ENCODE data around the gene FSCN2. TPM values are rescaled to one million over a fixed set of nuclear protein-coding genes. Genes with fewer than 3 reads are reported as not detected.
"Not testable (repeated sequence)": the region's sequence is repeated elsewhere in the genome, so short reads cannot be mapped to it uniquely, and the experiment has no call there.

The FSCN2 gene

GRCh38 chr17:81582749-81583148, 54.6 kb downstream of the FSCN2 start:
- Histone ChIP-seq H3K4me2 (ENCODE audit: low read length) (no peak overlapping the region), H3K23ac (ENCODE audit: low read length) (no peak overlapping the region), H3K56ac (ENCODE audit: low read length) (no peak overlapping the region), H2BK120ac (ENCODE audit: low read depth, low read length) (no peak overlapping the region), H3K79me2 (ENCODE audit: control insufficient read depth, insufficient read depth, low read length) (no peaks in the 10 kb centered on the region), H3K27ac (ENCODE audit: low read depth, low read length) (no peak overlapping the region), H2AK5ac (ENCODE audit: low read length) (no peak overlapping the region), H3K9ac (ENCODE audit: low read length) (no peak overlapping the region), H2BK15ac (replicated peaks; ENCODE audit: low read depth) (no peak overlapping the region), H3K27me3 (ENCODE audit: insufficient read depth, low read length, poor library complexity) (no peaks in the 10 kb centered on the region), H3K79me1 (ENCODE audit: low read length) (peaks cover 6% of the 10 kb centered on the region), H2BK5ac (ENCODE audit: low read length) (no peak overlapping the region), H3K36me3 (ENCODE audit: control insufficient read depth, insufficient read depth, low read length) (peaks cover 16% of the 10 kb centered on the region), H3K4me3 (ENCODE audit: low read length) (no peak overlapping the region), H4K8ac (ENCODE audit: low read depth, low read length) (no peak overlapping the region), H3K4ac (ENCODE audit: low read depth, low read length) (no peak overlapping the region), H3K18ac (ENCODE audit: low read length) (no peak overlapping the region), H4K5ac (ENCODE audit: low read length) (no peak overlapping the region), H3K4me1 (ENCODE audit: control insufficient read depth, low read depth, low read length) (no peaks in the 10 kb centered on the region)
- no CpG with 5 or more reads among the region's 12 CpGs for WGBS (ENCODE audit: extremely low coverage, insufficient coverage, low lambda C conversion rate)
- no peak for DNase-seq

- Histone ChIP-seq H3K4me3 (ENCODE audit: low read length) (no peak overlapping the region), H3K4me1 (ENCODE audit: control insufficient read depth, low read depth, low read length) (no peaks in the 10 kb centered on the region), H2BK120ac (ENCODE audit: low read depth, low read length) (no peak overlapping the region), H3K36me3 (ENCODE audit: control insufficient read depth, insufficient read depth, low read length) (peaks cover 22% of the 10 kb centered on the region), H3K18ac (ENCODE audit: low read length) (no peak overlapping the region), H4K8ac (ENCODE audit: low read depth, low read length) (no peak overlapping the region), H2AK5ac (ENCODE audit: low read length) (no peak overlapping the region), H3K56ac (ENCODE audit: low read length) (no peak overlapping the region), H3K27me3 (ENCODE audit: insufficient read depth, low read length, poor library complexity) (no peaks in the 10 kb centered on the region), H3K4ac (ENCODE audit: low read depth, low read length) (no peak overlapping the region), H2BK5ac (ENCODE audit: low read length) (no peak overlapping the region), H3K79me2 (ENCODE audit: control insufficient read depth, insufficient read depth, low read length) (no peaks in the 10 kb centered on the region), H3K4me2 (ENCODE audit: low read length) (no peak overlapping the region), H4K5ac (ENCODE audit: low read length) (no peak overlapping the region), H3K79me1 (ENCODE audit: low read length) (peaks cover 6% of the 10 kb centered on the region), H3K27ac (ENCODE audit: low read depth, low read length) (no peak overlapping the region), H3K23ac (ENCODE audit: low read length) (no peak overlapping the region), H2BK15ac (replicated peaks; ENCODE audit: low read depth) (no peak overlapping the region), H3K9ac (ENCODE audit: low read length) (no peak overlapping the region)
- no peak for DNase-seq
- WGBS (ENCODE audit: extremely low coverage, insufficient coverage, low lambda C conversion rate), result no CpG with 5 or more reads among the region's 6 CpGs
Measured at GRCh38 chr17:81583589-81584342, 55.6 kb downstream of the FSCN2 start.

- H3K56ac ChIP-seq (ENCODE audit: low read length); H3K23ac ChIP-seq (ENCODE audit: low read length); H3K4me1 ChIP-seq (ENCODE audit: control insufficient read depth, low read depth, low read length); H3K4me3 ChIP-seq (ENCODE audit: low read length); H2BK15ac ChIP-seq (replicated peaks; ENCODE audit: low read depth); H4K8ac ChIP-seq (ENCODE audit: low read depth, low read length); DNase-seq; H3K9ac ChIP-seq (ENCODE audit: low read length); H3K18ac ChIP-seq (ENCODE audit: low read length); H3K27ac ChIP-seq (ENCODE audit: low read depth, low read length); H2BK120ac ChIP-seq (ENCODE audit: low read depth, low read length); H2AK5ac ChIP-seq (ENCODE audit: low read length); H3K4me2 ChIP-seq (ENCODE audit: low read length); H3K4ac ChIP-seq (ENCODE audit: low read depth, low read length); H4K5ac ChIP-seq (ENCODE audit: low read length); H3K27me3 ChIP-seq (ENCODE audit: insufficient read depth, low read length, poor library complexity); H3K79me1 ChIP-seq (ENCODE audit: low read length); H2BK5ac ChIP-seq (ENCODE audit: low read length); H3K79me2 ChIP-seq (ENCODE audit: control insufficient read depth, insufficient read depth, low read length): not testable (repeated sequence)
- no CpG with 5 or more reads among the region's 14 CpGs for WGBS (ENCODE audit: extremely low coverage, insufficient coverage, low lambda C conversion rate)
- H3K36me3 ChIP-seq (ENCODE audit: control insufficient read depth, insufficient read depth, low read length), result peaks cover 20% of the 10 kb centered on the region
Measured at GRCh38 chr17:81584771-81585170, 56.6 kb downstream of the FSCN2 start.

GRCh38 chr17:81586096-81586495, 57.9 kb downstream of the FSCN2 start:
- Histone ChIP-seq H3K27ac (ENCODE audit: low read depth, low read length) (no peak overlapping the region), H3K27me3 (ENCODE audit: insufficient read depth, low read length, poor library complexity) (no peaks in the 10 kb centered on the region), H3K4me3 (ENCODE audit: low read length) (no peak overlapping the region), H4K5ac (ENCODE audit: low read length) (no peak overlapping the region), H3K56ac (ENCODE audit: low read length) (no peak overlapping the region), H2AK5ac (ENCODE audit: low read length) (no peak overlapping the region), H3K79me1 (ENCODE audit: low read length) (peaks cover 4% of the 10 kb centered on the region), H3K18ac (ENCODE audit: low read length) (no peak overlapping the region), H3K79me2 (ENCODE audit: control insufficient read depth, insufficient read depth, low read length) (no peaks in the 10 kb centered on the region), H3K4ac (ENCODE audit: low read depth, low read length) (no peak overlapping the region), H2BK15ac (replicated peaks; ENCODE audit: low read depth) (no peak overlapping the region), H3K9ac (ENCODE audit: low read length) (no peak overlapping the region), H2BK5ac (ENCODE audit: low read length) (no peak overlapping the region), H3K4me2 (ENCODE audit: low read length) (no peak overlapping the region), H2BK120ac (ENCODE audit: low read depth, low read length) (no peak overlapping the region), H4K8ac (ENCODE audit: low read depth, low read length) (no peak overlapping the region), H3K36me3 (ENCODE audit: control insufficient read depth, insufficient read depth, low read length) (peaks cover 21% of the 10 kb centered on the region), H3K4me1 (ENCODE audit: control insufficient read depth, low read depth, low read length) (no peaks in the 10 kb centered on the region), H3K23ac (ENCODE audit: low read length) (no peak overlapping the region)
- WGBS (ENCODE audit: extremely low coverage, insufficient coverage, low lambda C conversion rate), result no CpG with 5 or more reads among the region's 4 CpGs
- peak; percentile 69 for DNase-seq

Small RNAs within 50 kb of the gene (small RNA-seq; reads per million reads assigned to genes)
- gene RF00019 (ENCODE audit: insufficient read depth), result not detected
